GM23248 (cell line): ENCODE measurements around the gene AXIN1. TPM values are rescaled to one million over a fixed set of nuclear protein-coding genes. Genes with fewer than 3 reads are reported as not detected.

Experiments used
- DNase-seq: peaks from one replicate; pipeline ENCODE4 v3.0.0-alpha.2; 2015
- H2AFZ ChIP-seq: fragments of 200-600 bp; sonication (generic); 2 replicates; pipeline ENCODE4 v1.6.1; 2016; ENCODE audit warnings: antibody characterized with exemption
- H3F3A ChIP-seq: fragments of 200-600 bp; sonication (generic); 2 replicates; pipeline ENCODE4 v1.6.1; 2016; ENCODE audit warnings: mild to moderate bottlenecking, antibody characterized with exemption, mixed run types; ENCODE audit not compliant: insufficient read depth
- H3K27ac ChIP-seq: fragments of 200-600 bp; sonication (generic); 2 replicates; pipeline ENCODE4 v1.5.1; 2016; ENCODE audit warnings: mild to moderate bottlenecking
- H3K27me3 ChIP-seq: fragments of 200-600 bp; sonication (generic); replicated peaks from 2 replicates; pipeline ENCODE4 v1.6.1; 2016; ENCODE audit warnings: mild to moderate bottlenecking; ENCODE audit not compliant: insufficient read depth
- H3K36me3 ChIP-seq: fragments of 200-600 bp; sonication (generic); 2 replicates; pipeline ENCODE4 v1.6.1; 2016; ENCODE audit warnings: low read depth, mild to moderate bottlenecking
- H3K4me1 ChIP-seq: fragments of 200-600 bp; sonication (generic); 2 replicates; pipeline ENCODE4 v1.6.1; 2016; ENCODE audit warnings: mild to moderate bottlenecking; ENCODE audit not compliant: insufficient read depth
- H3K4me2 ChIP-seq: fragments of 200-600 bp; sonication (generic); one replicate; pipeline ENCODE4 v1.6.1; 2016; ENCODE audit warnings: mild to moderate bottlenecking; ENCODE audit not compliant: unreplicated experiment
- H3K4me3 ChIP-seq: fragments of 200-600 bp; sonication (generic); 2 replicates; pipeline ENCODE4 v1.5.1; 2016; ENCODE audit warnings: mild to moderate bottlenecking
- H3K79me2 ChIP-seq: fragments of 200-600 bp; sonication (generic); 2 replicates; pipeline ENCODE4 v1.6.1; 2016; ENCODE audit warnings: mild to moderate bottlenecking; ENCODE audit not compliant: insufficient read depth
- H3K9ac ChIP-seq: fragments of 200-600 bp; sonication (generic); 2 replicates; pipeline ENCODE4 v1.6.1; 2016; ENCODE audit warnings: mild to moderate bottlenecking
- H3K9me2 ChIP-seq: fragments of 200-600 bp; sonication (generic); 2 replicates; pipeline ENCODE4 v1.6.1; 2016; ENCODE audit warnings: mixed run types, mild to moderate bottlenecking, moderate library complexity; ENCODE audit not compliant: insufficient read depth
- H3K9me3 ChIP-seq: fragments of 200-600 bp; sonication (generic); one replicate; pipeline ENCODE4 v1.6.1; 2017; ENCODE audit warnings: low read depth
- H4K20me1 ChIP-seq: fragments of 200-600 bp; sonication (generic); 2 replicates; pipeline ENCODE4 v1.6.0; 2016; ENCODE audit not compliant: insufficient read depth
- EZH2 ChIP-seq: fragments of 200-600 bp; sonication (generic); IDR thresholded peaks from 2 replicates; pipeline ENCODE4 v1.6.1; 2018; ENCODE audit warnings: antibody characterized with exemption, mild to moderate bottlenecking; ENCODE audit not compliant: insufficient read depth, poor library complexity, severe bottlenecking
- EZH2phosphoT487 ChIP-seq: fragments of 200-600 bp; sonication (generic); IDR thresholded peaks from 2 replicates; pipeline ENCODE4 v1.6.1; 2018; ENCODE audit warnings: antibody characterized with exemption, moderate library complexity, mild to moderate bottlenecking, low read depth; ENCODE audit not compliant: insufficient read depth
- WGBS, 2 experiments: methylation state at CpG; one replicate each; pipeline ENCODE4 v1.1.6; 2015 to 2017; ENCODE audit warnings: low lambda C conversion rate in 2 of 2, low coverage in 1 of 2; ENCODE audit errors: missing lambda C conversion rate in 2 of 2; 5-methylcytosine and 5-hydroxymethylcytosine counted together
- in situ Hi-C: fragments of 300-500 bp; cut with MboI; formaldehyde crosslinking; loops from 2 replicates; pipeline ENCODE4 v1.15.0; 2020
- polyA plus RNA-seq: library from polyadenylated mRNA; unstranded; fragments of >200 nt; fragmentation: Nextera tagmentation; extraction: Ambion mirVana; gene quantifications from 2 replicates; pipeline ENCODE4 v1.2.1, GENCODE V29; 2016
- total RNA-seq: library from RNA; depleted of rRNA; stranded (reverse); fragments of >200 nt; shearing (Covaris generic); gene quantifications from 2 replicates; pipeline ENCODE4 v1.2.3, GENCODE V29; 2014

The AXIN1 gene
- total and polyA plus RNA-seq, 2 experiments from 2014 or later: 3.3 to 27.1 TPM

- Histone ChIP-seq H3K4me1 (no peaks in the 10 kb centered on the region), H3K27me3 (no peaks in the 10 kb centered on the region), H4K20me1 (no peaks in the 10 kb centered on the region), H3K9me3 (no peaks in the 10 kb centered on the region), H3F3A (no peaks in the 10 kb centered on the region), H3K9me2 (no peaks in the 10 kb centered on the region), H3K4me2 (no peak overlapping the region), H3K79me2 (no peaks in the 10 kb centered on the region), H2AFZ (no peak overlapping the region), H3K36me3 (no peaks in the 10 kb centered on the region), H3K9ac (no peak overlapping the region), H3K27ac (no peak overlapping the region), H3K4me3 (no peak overlapping the region)
- no peak for DNase-seq
- 91 to 92% methylated on average over 18 to 29 of the region's 30 CpGs for WGBS, 2 experiments
- TF ChIP-seq EZH2 (no peak), EZH2phosphoT487 (no peak)
- in situ Hi-C loops: no loop called here
Measured at GRCh38 chr16:273547-274421, 78.7 kb downstream of the AXIN1 start.

DNA sequence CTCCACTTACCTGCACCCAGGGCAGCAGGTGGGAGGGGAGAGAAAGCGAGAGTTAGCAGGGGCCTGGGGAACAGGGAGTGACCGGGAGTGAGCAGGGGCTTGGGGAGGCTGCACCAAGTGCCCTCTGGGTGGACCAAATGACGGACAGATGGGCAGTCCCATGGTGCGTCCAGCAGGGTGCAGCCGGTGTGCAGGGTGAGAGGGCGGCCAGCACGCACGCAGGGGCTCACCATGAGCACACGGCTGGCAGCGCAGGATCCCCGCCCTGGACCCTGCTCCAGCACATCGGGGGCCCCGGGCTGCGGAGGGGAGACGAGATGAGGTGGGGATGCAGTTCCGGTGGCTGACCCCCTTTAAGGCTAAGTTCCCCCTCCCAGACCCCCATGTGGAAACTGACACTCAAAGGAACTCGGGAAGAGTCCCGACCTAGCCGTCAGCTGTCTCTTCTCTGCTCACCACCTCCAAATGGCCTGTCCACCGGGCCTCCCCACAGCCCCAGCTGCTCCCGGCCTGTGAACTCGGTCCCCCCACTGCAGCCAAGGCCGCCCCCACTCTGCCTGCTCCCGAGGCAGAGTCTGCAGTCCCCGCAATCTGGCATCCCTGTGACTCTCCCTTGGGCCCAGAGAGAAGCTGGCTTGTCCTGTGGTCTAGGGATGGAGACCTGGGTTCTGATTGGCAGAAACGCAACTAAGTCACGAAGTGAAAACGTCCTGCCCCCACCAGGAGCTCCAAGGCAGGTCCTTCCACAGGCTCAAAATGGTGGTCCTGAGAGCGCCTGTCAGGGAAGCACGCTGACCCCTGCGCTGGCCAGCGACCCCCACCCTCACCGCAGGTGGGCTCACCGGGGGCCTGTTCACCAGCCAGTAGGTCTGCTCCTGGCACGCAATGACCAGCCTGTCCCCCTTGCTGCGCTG lies 79.6 kb downstream of the AXIN1 start:
- Histone ChIP-seq H3K79me2 (no peaks in the 10 kb centered on the region), H4K20me1 (no peaks in the 10 kb centered on the region), H3K36me3 (no peaks in the 10 kb centered on the region), H3K27me3 (no peaks in the 10 kb centered on the region), H3K9me3 (no peaks in the 10 kb centered on the region), H3K4me2 (no peak overlapping the region), H3K27ac (no peak overlapping the region), H3K4me1 (no peaks in the 10 kb centered on the region), H2AFZ (no peak overlapping the region), H3K9ac (no peak overlapping the region), H3F3A (no peaks in the 10 kb centered on the region), H3K9me2 (no peaks in the 10 kb centered on the region), H3K4me3 (no peak overlapping the region)
- 87 to 89% methylated on average over 29 to 34 of the region's 36 CpGs for WGBS, 2 experiments
- TF ChIP-seq EZH2 (no peak), EZH2phosphoT487 (no peak)
- DNase-seq: no peak
- in situ Hi-C loops: no loop called here

DNA sequence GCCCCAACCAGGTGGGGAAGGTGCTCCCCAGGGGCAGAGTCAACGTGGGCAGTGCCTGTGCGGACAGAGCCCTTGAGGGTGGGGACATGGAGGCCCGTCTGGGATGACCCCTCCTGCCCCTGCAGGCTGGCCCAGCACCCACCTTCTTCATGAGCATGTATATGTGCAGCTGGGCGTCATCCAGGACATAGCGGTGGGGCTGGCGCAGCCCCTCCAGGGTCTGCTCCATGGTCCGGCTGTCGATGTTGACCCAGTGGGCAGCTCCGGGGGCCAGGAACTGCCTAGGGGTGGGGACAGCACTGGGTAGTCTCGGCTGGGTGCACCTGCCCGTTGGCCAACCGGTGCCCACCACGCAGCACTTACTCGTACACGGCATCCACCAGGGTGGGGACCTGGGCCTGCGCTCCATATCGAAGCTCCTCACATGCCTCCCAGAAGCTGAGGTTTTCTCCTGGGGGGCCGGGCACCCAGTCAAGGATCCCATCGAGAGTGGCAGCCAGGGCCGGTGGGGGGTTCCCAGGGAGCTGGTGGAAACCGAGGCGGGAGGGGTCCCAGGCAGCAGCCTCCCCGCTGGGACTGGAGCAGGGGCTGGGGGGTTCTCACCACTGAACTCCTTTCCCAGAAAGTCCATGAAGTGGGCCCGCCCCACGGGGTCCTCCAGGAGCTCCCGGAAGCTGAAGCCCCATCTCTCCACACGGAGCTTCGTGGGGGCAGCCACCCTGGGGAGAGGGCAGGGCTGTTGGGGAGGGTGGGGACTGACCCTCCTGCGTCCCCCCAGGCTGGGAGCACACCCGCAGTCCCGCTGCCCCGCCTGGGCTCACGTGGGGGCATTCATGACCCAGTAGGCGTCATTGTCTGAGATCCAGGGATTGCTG lies 81.9 kb downstream of the AXIN1 start:
- TF ChIP-seq EZH2 (no peak), EZH2phosphoT487 (no peak)
- Histone ChIP-seq H3K4me1 (no peaks in the 10 kb centered on the region), H3K79me2 (no peaks in the 10 kb centered on the region), H3F3A (no peaks in the 10 kb centered on the region), H2AFZ (no peak overlapping the region), H3K27ac (no peak overlapping the region), H4K20me1 (no peaks in the 10 kb centered on the region), H3K4me3 (no peak overlapping the region), H3K36me3 (no peaks in the 10 kb centered on the region), H3K27me3 (no peaks in the 10 kb centered on the region), H3K9me2 (no peaks in the 10 kb centered on the region), H3K9me3 (no peaks in the 10 kb centered on the region), H3K9ac (no peak overlapping the region), H3K4me2 (no peak overlapping the region)
- in situ Hi-C loops: no loop called here
- no peak for DNase-seq
- WGBS, 2 experiments: 82 to 84% methylated on average over 29 to 30 of the region's 34 CpGs
